ENCODE data around the gene STATH. TPM values are rescaled to one million over a fixed set of nuclear protein-coding genes. Genes with fewer than 3 reads are reported as not detected.
"Not testable (repeated sequence)": the region's sequence is repeated elsewhere in the genome, so short reads cannot be mapped to it uniquely, and the experiment has no call there.

The STATH gene
- total RNA-seq, 4 donors from 2014 or later = not detected

- intact Hi-C loops (cut with DNase I; ENCODE audit: low total_unique reads) = no loop called here
- no peak for TF ChIP-seq POLR2A (IDR thresholded peaks at IDR 0.05)
- TF ChIP-seq CTCF (IDR thresholded peaks at IDR 0.05 in 4 of 5, conservative IDR thresholded peaks at IDR 0.05 in 1 of 5) = no peak
- no peak for ATAC-seq
- in situ Hi-C loops (cut with MboI; ENCODE audit: low sequenced_read_pairs in 4 of 4) = no loop called here
- Histone ChIP-seq H3K4me3 (no peak overlapping the region), H3K27ac (no peak overlapping the region), H3K4me1 (no peaks in the 10 kb centered on the region), H3K9me3 (no peaks in the 10 kb centered on the region), H3K36me3 (no peaks in the 10 kb centered on the region), H3K27me3 (no peaks in the 10 kb centered on the region)
- no peak for DNase-seq
Measured at GRCh38 chr4:70023218-70023617, 27.5 kb downstream of the STATH start.

DNA sequence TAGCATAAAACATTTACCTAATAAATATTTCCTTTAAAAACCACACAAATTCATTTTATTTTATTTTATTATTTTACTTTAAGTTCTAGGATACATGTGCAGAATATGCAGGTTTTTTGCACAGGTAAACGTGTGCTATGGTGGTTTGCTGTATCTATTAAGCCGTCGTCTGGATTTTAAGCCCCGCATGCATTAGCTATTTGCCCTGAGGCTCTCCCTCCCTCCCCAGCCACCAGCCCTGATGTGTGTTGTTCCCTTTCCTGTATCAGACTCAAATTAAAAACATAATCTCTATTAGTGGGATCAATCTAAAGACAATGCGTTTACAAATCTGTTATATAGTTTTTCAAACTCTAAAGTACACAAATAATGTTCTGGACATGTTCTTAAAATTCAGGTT, 31.2 kb downstream of the STATH start:
- in situ Hi-C loops (cut with MboI; ENCODE audit: low sequenced_read_pairs in 4 of 4) = no loop called here
- ATAC-seq (no peak), DNase-seq (no peak)
- Histone ChIP-seq H3K9me3 (no peaks in the 10 kb centered on the region), H3K4me3 (no peak overlapping the region), H3K27me3 (no peaks in the 10 kb centered on the region), H3K27ac (no peak overlapping the region), H3K4me1 (no peaks in the 10 kb centered on the region), H3K36me3 (no peaks in the 10 kb centered on the region)
- no peak for TF ChIP-seq CTCF (IDR thresholded peaks at IDR 0.05 in 4 of 5, conservative IDR thresholded peaks at IDR 0.05 in 1 of 5)
- no peak for TF ChIP-seq POLR2A (IDR thresholded peaks at IDR 0.05)
- intact Hi-C loops (cut with DNase I; ENCODE audit: low total_unique reads) = no loop called here

DNA sequence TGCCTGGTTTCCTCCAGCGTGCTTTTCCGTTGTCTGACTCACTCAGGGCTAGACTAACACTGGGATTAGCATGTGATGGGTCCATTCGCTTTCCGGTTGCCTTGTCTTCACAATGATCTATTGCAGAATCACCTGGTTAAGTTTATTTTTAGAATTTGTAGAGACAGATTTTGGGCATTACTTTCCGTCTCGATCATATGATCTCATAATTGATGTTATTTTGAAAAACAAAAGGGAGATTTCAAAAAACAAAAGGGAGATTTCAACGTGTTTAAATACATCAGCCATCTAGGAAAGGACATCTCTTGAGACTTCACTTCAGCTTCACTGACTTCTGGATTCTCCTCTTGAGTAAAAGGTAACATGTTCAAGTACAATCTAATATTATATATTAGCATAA, 32.4 kb downstream of the STATH start, which contains the start of gene HTN3:
HTN3 (plus strand) TSS at position 301 of the 400 bp plus-strand sequence. CDS start 2,282 bp downstream, outside the sequence.
- in situ Hi-C loops (cut with MboI; ENCODE audit: low sequenced_read_pairs in 4 of 4); H3K27me3 ChIP-seq; H3K9me3 ChIP-seq; H3K36me3 ChIP-seq; H3K27ac ChIP-seq; H3K4me3 ChIP-seq; DNase-seq; ATAC-seq; H3K4me1 ChIP-seq; intact Hi-C loops (cut with DNase I; ENCODE audit: low total_unique reads): not testable (repeated sequence)

- intact Hi-C loops (cut with DNase I; ENCODE audit: low total_unique reads); in situ Hi-C loops (cut with MboI; ENCODE audit: low sequenced_read_pairs in 4 of 4); ATAC-seq; H3K4me1 ChIP-seq; H3K27ac ChIP-seq; DNase-seq; H3K9me3 ChIP-seq; H3K27me3 ChIP-seq; H3K36me3 ChIP-seq; H3K4me3 ChIP-seq: not testable (repeated sequence)
Measured at GRCh38 chr4:70037559-70037958, 41.8 kb downstream of the STATH start.

DNA sequence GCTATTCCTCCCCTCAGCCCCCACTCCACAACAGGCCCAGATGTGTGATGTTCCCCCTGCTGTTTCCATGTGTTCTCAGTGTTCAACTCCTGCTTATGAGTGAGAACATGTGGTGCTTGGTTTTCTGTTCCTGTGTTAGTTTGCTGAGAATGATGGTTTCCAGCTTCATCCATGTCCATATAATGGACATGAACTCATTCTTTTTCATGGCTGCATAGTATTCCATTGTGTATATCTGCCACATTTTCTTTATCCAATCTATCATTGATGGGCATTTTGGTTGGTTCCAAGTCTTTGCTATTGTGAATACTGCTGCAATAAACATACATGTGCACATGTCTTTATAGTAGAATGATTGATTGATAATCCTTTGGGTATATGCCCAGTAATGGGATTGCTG, 44.2 kb downstream of the STATH start:
- H3K4me3 ChIP-seq; ATAC-seq; H3K9me3 ChIP-seq; H3K27me3 ChIP-seq; intact Hi-C loops (cut with DNase I; ENCODE audit: low total_unique reads); H3K4me1 ChIP-seq; DNase-seq; H3K36me3 ChIP-seq; in situ Hi-C loops (cut with MboI; ENCODE audit: low sequenced_read_pairs in 4 of 4); H3K27ac ChIP-seq: not testable (repeated sequence)

- no peak for ATAC-seq
- no peaks in the 10 kb centered on the region for H3K27me3 ChIP-seq
- no peak overlapping the region for H3K4me3 ChIP-seq
- TF ChIP-seq CTCF (IDR thresholded peaks at IDR 0.05 in 4 of 5, conservative IDR thresholded peaks at IDR 0.05 in 1 of 5) (no peak), POLR2A (IDR thresholded peaks at IDR 0.05) (no peak)
- no peak for DNase-seq
- intact Hi-C loops (cut with DNase I; ENCODE audit: low total_unique reads) = no loop called here
- H3K36me3 ChIP-seq = no peaks in the 10 kb centered on the region
- no peaks in the 10 kb centered on the region for H3K9me3 ChIP-seq
- no peaks in the 10 kb centered on the region for H3K4me1 ChIP-seq
- H3K27ac ChIP-seq = no peak overlapping the region
- in situ Hi-C loops (cut with MboI; ENCODE audit: low sequenced_read_pairs in 4 of 4) = no loop called here
Measured at GRCh38 chr4:70041652-70042286, 46.0 kb downstream of the STATH start.

DNA sequence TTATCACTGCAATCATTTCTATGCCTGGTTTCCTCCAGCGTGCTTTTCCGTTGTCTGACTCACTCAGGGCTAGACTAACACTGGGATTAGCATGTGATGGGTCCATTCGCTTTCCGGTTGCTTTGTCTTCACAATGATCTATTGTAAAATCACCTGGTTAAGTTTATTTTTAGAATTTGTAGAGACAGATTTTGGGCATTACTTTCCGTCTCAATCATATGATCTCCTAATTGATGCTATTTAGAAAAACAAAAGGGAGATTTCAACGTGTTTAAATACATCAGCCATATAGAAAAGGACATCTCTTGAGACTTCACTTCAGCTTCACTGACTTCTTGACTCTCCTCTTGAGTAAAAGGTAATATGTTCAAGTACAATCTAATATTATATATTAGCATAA, 54.4 kb downstream of the STATH start, which contains the start of gene HTN1:
HTN1 (plus strand) TSS at position 301 of the 400 bp plus-strand sequence. CDS start 2,639 bp downstream, outside the sequence.
- H3K27ac ChIP-seq; intact Hi-C loops (cut with DNase I; ENCODE audit: low total_unique reads); H3K9me3 ChIP-seq; H3K4me1 ChIP-seq; DNase-seq; H3K36me3 ChIP-seq; H3K4me3 ChIP-seq; ATAC-seq; in situ Hi-C loops (cut with MboI; ENCODE audit: low sequenced_read_pairs in 4 of 4); H3K27me3 ChIP-seq: not testable (repeated sequence)

Data from gastrocnemius medialis (tissue), 4 donors.